GM19099 (cell line): Measurements from ENCODE around the gene GGTA1.

Source experiments
- POLR2A ChIP-seq: IDR thresholded peaks from 3 replicates; pipeline ENCODE4 v1.6.1; 2011; ENCODE audit warnings: low read depth; ENCODE audit not compliant: insufficient read length; ENCODE audit errors: extremely low read depth

GGTA1 gene

GRCh38 chr9:121478816-121479676 is 20.6 kb downstream of the GGTA1 start:
- TF ChIP-seq POLR2A, result no peak

GRCh38 chr9:121476156-121476555 is 23.5 kb downstream of the GGTA1 start:
- no peak for TF ChIP-seq POLR2A

DNA sequence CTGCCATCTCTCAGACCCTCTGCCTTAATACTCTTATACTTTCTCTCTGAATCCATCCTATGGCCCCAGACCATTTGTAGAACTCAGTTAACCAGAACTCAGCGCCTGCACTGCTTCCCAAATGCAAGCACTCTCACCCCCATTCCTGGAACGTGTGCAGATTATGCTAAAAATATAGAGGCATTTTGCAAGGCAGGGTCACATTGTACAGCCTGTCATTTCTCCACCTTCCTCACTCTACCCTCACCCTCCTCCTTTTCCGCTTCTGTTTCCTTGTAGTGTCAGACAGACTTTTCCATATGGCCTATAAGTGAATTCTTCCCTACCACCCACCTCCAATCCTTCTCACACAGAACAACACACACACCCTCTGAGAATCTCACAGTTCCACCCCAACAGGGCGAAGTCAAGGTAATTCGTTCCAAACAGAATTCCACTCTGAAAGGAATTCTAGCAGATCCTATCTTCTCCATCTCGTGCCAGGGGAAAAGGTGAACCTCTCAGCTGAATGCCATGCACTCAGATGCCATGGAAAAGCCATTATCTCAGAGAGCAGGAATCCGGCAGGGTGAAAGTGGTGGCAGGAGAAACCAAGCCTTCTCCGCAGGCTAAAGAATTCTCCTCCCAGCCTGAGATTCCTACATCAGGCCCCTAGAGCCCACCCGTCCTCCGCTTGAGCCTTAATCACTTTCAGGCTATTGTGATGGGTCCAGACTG is 25.3 kb downstream of the GGTA1 start:
- TF ChIP-seq POLR2A, result no peak

- TF ChIP-seq POLR2A, result no peak
Measured at GRCh38 chr9:121473229-121473628, 26.4 kb downstream of the GGTA1 start.

GRCh38 chr9:121472446-121472845 is 27.2 kb downstream of the GGTA1 start:
- no peak for TF ChIP-seq POLR2A

- no peak for TF ChIP-seq POLR2A
Measured at GRCh38 chr9:121466142-121466541, 33.5 kb downstream of the GGTA1 start.

DNA sequence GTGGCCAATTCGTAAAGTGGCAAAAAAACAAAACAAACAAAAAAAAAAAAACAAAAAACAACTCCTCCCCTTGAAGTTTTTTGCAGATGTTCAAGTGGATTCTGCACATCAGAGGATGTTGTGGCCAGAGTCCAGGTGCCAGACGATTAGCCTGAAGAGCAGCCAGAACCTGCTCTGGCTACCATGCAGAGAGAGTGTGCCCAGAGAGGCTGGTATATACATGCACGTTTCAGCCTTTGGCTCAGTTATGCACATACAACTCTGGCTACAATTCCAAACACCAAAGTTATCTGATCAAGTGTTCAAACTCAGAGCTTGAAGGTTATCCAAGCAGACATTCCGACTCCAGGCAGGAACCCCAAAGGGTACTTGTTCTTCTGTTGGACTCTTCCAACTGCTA is 34.7 kb downstream of the GGTA1 start:
- TF ChIP-seq POLR2A, result no peak

GRCh38 chr9:121463026-121463807 is 36.4 kb downstream of the GGTA1 start:
- no peak for TF ChIP-seq POLR2A

DNA sequence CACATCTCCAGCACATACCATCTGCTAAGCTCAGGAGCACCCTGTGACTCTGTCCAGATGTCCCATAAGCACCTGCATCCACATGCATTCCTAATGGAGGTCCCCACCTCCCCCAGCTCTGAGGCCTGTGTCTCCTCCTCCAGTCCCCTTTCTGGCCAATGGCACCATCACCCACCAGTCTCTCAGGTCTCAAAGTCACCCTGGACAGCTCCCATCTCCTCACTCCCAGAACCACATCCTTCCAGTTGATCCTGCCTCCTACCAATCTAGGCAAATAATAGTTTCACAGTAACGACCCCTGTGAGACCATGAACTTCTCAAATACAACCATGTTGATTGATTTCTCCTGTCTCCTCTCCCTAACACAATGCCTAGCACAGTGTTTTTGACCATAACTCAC is 40.1 kb downstream of the GGTA1 start:
- no peak for TF ChIP-seq POLR2A

GRCh38 chr9:121455527-121456239 is 44.0 kb downstream of the GGTA1 start:
- no peak for TF ChIP-seq POLR2A

DNA sequence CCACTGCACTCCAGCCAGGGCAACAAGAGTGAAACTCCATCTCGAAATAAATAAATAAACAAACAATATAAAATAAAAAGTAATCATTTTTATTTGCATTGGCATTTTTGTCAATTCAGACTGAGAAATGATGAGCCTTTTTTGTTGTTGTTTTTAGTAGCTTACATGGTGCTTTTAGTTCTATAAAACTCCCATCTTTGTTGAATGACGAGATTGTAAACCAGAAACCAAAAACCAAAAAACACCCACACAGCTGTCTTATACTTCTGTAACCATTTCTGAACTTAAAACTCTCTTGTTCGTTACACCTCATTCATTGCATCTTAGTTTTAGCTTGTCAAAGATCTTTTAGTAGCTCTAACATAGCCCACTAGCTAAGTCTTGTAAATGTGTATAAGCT is 44.7 kb downstream of the GGTA1 start:
- TF ChIP-seq POLR2A, result no peak

- no peak for TF ChIP-seq POLR2A
Measured at GRCh38 chr9:121453232-121453892, 46.3 kb downstream of the GGTA1 start.

- no peak for TF ChIP-seq POLR2A
Measured at GRCh38 chr9:121452085-121452484, 47.6 kb downstream of the GGTA1 start.

- TF ChIP-seq POLR2A, result no peak
Measured at GRCh38 chr9:121451586-121451985, 48.1 kb downstream of the GGTA1 start.
